Body of pancreas (tissue), 4 donors: ENCODE results near the gene PIGR.

Experiments used
- POLR2A ChIP-seq, 3 donors: fragments of 450-650 bp; IDR thresholded peaks; one replicate each; pipeline ENCODE4 v1.6.1; 2016; ENCODE audit warnings: antibody characterized with exemption in 3 of 3, mild to moderate bottlenecking in 2 of 3
- TF ChIP-seq, protein P1 (sequence below), 7 experiments: fragments of 450-650 bp in 4 of 7; fragments of 200-600 bp in 3 of 7; sonication (generic) in 3 of 7; IDR thresholded peaks; one replicate each; pipeline ENCODE4 v1.5.1; 2016 to 2019; ENCODE audit warnings: antibody characterized with exemption in 7 of 7

GRCh38 chr1:206921772-206922265 is 24.4 kb downstream of the PIGR start, which contains the start of gene FCMR:
- TF ChIP-seq, protein P1, sequence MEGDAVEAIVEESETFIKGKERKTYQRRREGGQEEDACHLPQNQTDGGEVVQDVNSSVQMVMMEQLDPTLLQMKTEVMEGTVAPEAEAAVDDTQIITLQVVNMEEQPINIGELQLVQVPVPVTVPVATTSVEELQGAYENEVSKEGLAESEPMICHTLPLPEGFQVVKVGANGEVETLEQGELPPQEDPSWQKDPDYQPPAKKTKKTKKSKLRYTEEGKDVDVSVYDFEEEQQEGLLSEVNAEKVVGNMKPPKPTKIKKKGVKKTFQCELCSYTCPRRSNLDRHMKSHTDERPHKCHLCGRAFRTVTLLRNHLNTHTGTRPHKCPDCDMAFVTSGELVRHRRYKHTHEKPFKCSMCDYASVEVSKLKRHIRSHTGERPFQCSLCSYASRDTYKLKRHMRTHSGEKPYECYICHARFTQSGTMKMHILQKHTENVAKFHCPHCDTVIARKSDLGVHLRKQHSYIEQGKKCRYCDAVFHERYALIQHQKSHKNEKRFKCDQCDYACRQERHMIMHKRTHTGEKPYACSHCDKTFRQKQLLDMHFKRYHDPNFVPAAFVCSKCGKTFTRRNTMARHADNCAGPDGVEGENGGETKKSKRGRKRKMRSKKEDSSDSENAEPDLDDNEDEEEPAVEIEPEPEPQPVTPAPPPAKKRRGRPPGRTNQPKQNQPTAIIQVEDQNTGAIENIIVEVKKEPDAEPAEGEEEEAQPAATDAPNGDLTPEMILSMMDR (IDR thresholded peaks at IDR 0.05), result no peak
- TF ChIP-seq POLR2A (IDR thresholded peaks at IDR 0.05), result no peak
